NT2/D1 (cell line): Measurements from ENCODE around the gene CAMTA1.

ENCODE experiments used
- DNase-seq: peaks from one replicate; pipeline ENCODE4 v3.0.0-alpha.2; 2011; ENCODE audit warnings: low read depth, low spot score
- H3K27me3 ChIP-seq: 2 replicates; pipeline ENCODE4 v1.6.0; 2011; ENCODE audit warnings: mild to moderate bottlenecking; ENCODE audit not compliant: insufficient read length, insufficient read depth
- H3K36me3 ChIP-seq: 2 replicates; pipeline ENCODE4 v1.6.1; 2011; ENCODE audit warnings: mild to moderate bottlenecking, low read length, mixed read lengths; ENCODE audit not compliant: insufficient read depth, insufficient read length
- H3K4me1 ChIP-seq: 2 replicates; pipeline ENCODE4 v1.5.1; 2011; ENCODE audit not compliant: insufficient read depth, insufficient read length
- H3K4me3 ChIP-seq: 2 replicates; pipeline ENCODE4 v1.5.1; 2011; ENCODE audit warnings: low read depth; ENCODE audit not compliant: insufficient read length
- H3K9ac ChIP-seq: 2 replicates; pipeline ENCODE4 v1.6.0; 2011; ENCODE audit warnings: low read depth; ENCODE audit not compliant: insufficient read length
- H3K9me3 ChIP-seq: 2 replicates; pipeline ENCODE4 v1.5.1; 2011; ENCODE audit warnings: mild to moderate bottlenecking, low read length; ENCODE audit not compliant: insufficient read depth
- SUZ12 ChIP-seq: IDR thresholded peaks from 2 replicates; pipeline ENCODE4 v1.6.1; 2011; ENCODE audit not compliant: insufficient read length, insufficient read depth; ENCODE audit errors: extremely low read depth
- YY1 ChIP-seq: IDR thresholded peaks from 2 replicates; pipeline ENCODE4 v1.6.1; 2011; ENCODE audit not compliant: insufficient read length, insufficient read depth
- ZNF274 ChIP-seq: IDR thresholded peaks from 2 replicates; pipeline ENCODE4 v1.6.1; 2011; ENCODE audit warnings: mild to moderate bottlenecking, low read depth, low read length

CAMTA1 gene

GRCh38 chr1:7698641-7699040 is 913.4 kb downstream of the CAMTA1 start:
- peaks cover 12% of the 10 kb centered on the region; the same call in 1 of the 2 replicates for H3K9me3 ChIP-seq
- H3K9ac ChIP-seq = no peak overlapping the region
- no peak overlapping the region for H3K4me3 ChIP-seq
- TF ChIP-seq ZNF274 (no peak), SUZ12 (no peak), YY1 (no peak)
- no peak for DNase-seq
- H3K36me3 ChIP-seq = no peaks in the 10 kb centered on the region
- H3K27me3 ChIP-seq = peaks cover 17% of the 10 kb centered on the region
- H3K4me1 ChIP-seq = peaks cover 11% of the 10 kb centered on the region

- H3K27me3 ChIP-seq = peaks cover 30% of the 10 kb centered on the region
- no peak for DNase-seq
- TF ChIP-seq ZNF274 (no peak), YY1 (no peak), SUZ12 (no peak)
These were observed 917.1 kb downstream of the CAMTA1 start for GRCh38 chr1:7702365-7702764.

GRCh38 chr1:7703321-7704213 is 918.3 kb downstream of the CAMTA1 start:
- DNase-seq = no peak

More at GRCh38 chr1:7702365-7702764, 917.1 kb downstream of the CAMTA1 start:
- Histone ChIP-seq H3K4me1 (peaks cover 11% of the 10 kb centered on the region), H3K36me3 (no peaks in the 10 kb centered on the region), H3K4me3 (no peak overlapping the region), H3K9me3 (0 out of 2 replicates have a peak, but pooled peaks cover 5% of the 10 kb centered on the region), H3K9ac (no peak overlapping the region)

GRCh38 chr1:7704214-7705047 is 919.2 kb downstream of the CAMTA1 start:
- TF ChIP-seq YY1 (no peak), SUZ12 (no peak), ZNF274 (no peak)
- peak overlapping the region; percentile 60 for H3K4me3 ChIP-seq
- peaks cover 11% of the 10 kb centered on the region for H3K4me1 ChIP-seq
- peaks cover 3% of the 10 kb centered on the region for H3K36me3 ChIP-seq
- H3K9me3 ChIP-seq = 0 out of 2 replicates have a peak, but pooled peaks cover 5% of the 10 kb centered on the region
- peak overlapping the region; percentile 70 for H3K9ac ChIP-seq
- peaks cover 30% of the 10 kb centered on the region for H3K27me3 ChIP-seq
- peak; percentile 73 for DNase-seq

More at GRCh38 chr1:7703321-7704213, 918.3 kb downstream of the CAMTA1 start:
- H3K27me3 ChIP-seq = peaks cover 30% of the 10 kb centered on the region
- no peak for TF ChIP-seq SUZ12
- TF ChIP-seq YY1 = no peak
- TF ChIP-seq ZNF274 = no peak
- H3K4me3 ChIP-seq = peak overlapping the region; percentile 53
- H3K9me3 ChIP-seq = 0 out of 2 replicates have a peak, but pooled peaks cover 5% of the 10 kb centered on the region
- H3K4me1 ChIP-seq = peaks cover 11% of the 10 kb centered on the region
- no peaks in the 10 kb centered on the region for H3K36me3 ChIP-seq
- H3K9ac ChIP-seq = peak overlapping the region; percentile 70

GRCh38 chr1:7705048-7705907 is 920.0 kb downstream of the CAMTA1 start:
- H3K4me3 ChIP-seq = peak overlapping the region; percentile 60

GRCh38 chr1:7705908-7706216 is 920.6 kb downstream of the CAMTA1 start:
- no peak overlapping the region for H3K9ac ChIP-seq
- TF ChIP-seq ZNF274 = no peak
- TF ChIP-seq YY1 = no peak
- TF ChIP-seq SUZ12 = no peak
- H3K4me1 ChIP-seq = peaks cover 11% of the 10 kb centered on the region
- H3K4me3 ChIP-seq = peak overlapping the region; percentile 8
- H3K36me3 ChIP-seq = peaks cover 3% of the 10 kb centered on the region
- H3K27me3 ChIP-seq = peaks cover 30% of the 10 kb centered on the region
- H3K9me3 ChIP-seq = no peaks in the 10 kb centered on the region
- DNase-seq = no peak

More at GRCh38 chr1:7705048-7705907, 920.0 kb downstream of the CAMTA1 start:
- H3K27me3 ChIP-seq = peaks cover 30% of the 10 kb centered on the region
- peaks cover 3% of the 10 kb centered on the region for H3K36me3 ChIP-seq
- H3K9me3 ChIP-seq = 0 out of 2 replicates have a peak, but pooled peaks cover 1% of the 10 kb centered on the region
- peaks cover 11% of the 10 kb centered on the region for H3K4me1 ChIP-seq
- DNase-seq = no peak
- H3K9ac ChIP-seq = peak overlapping the region; percentile 85
- TF ChIP-seq YY1 = no peak
- TF ChIP-seq SUZ12 = no peak
- no peak for TF ChIP-seq ZNF274
